Measurements from ENCODE around the gene ZDHHC9.

ZDHHC9 gene

GRCh38 chrX:129792586-129793291 is 50.9 kb downstream of the ZDHHC9 start:
- DNase-seq (ENCODE audit: insufficient read length) (no peak), FAIRE-seq (no peak)
- TF ChIP-seq POLR2AphosphoS5 (IDR thresholded peaks at IDR 0.05; ENCODE audit: low read depth, low read length) = no peak
- TF ChIP-seq POLR2A (IDR thresholded peaks at IDR 0.05; ENCODE audit: low read depth, low read length) = no peak
- TF ChIP-seq TAF1 (IDR thresholded peaks at IDR 0.05; ENCODE audit: borderline replicate concordance, low read depth, low read length) = no peak

- DNase-seq (ENCODE audit: insufficient read length) (no peak), FAIRE-seq (peak; percentile 67)
- no peak for TF ChIP-seq TAF1 (IDR thresholded peaks at IDR 0.05; ENCODE audit: borderline replicate concordance, low read depth, low read length)
- peak; percentile 38; the same call in 1 of the 2 replicates for TF ChIP-seq POLR2A (IDR thresholded peaks at IDR 0.05; ENCODE audit: low read depth, low read length)
Measured at GRCh38 chrX:129791961-129792570, 51.6 kb downstream of the ZDHHC9 start.

GRCh38 chrX:129791336-129791735 is 52.4 kb downstream of the ZDHHC9 start:
- FAIRE-seq = no peak
- no peak for TF ChIP-seq POLR2A (IDR thresholded peaks at IDR 0.05; ENCODE audit: low read depth, low read length)
- TF ChIP-seq TAF1 (IDR thresholded peaks at IDR 0.05; ENCODE audit: borderline replicate concordance, low read depth, low read length) = no peak
- no peak for TF ChIP-seq POLR2AphosphoS5 (IDR thresholded peaks at IDR 0.05; ENCODE audit: low read depth, low read length)
- no peak for DNase-seq (ENCODE audit: insufficient read length)

GRCh38 chrX:129790808-129791207 is 52.9 kb downstream of the ZDHHC9 start:
- FAIRE-seq = no peak
- TF ChIP-seq POLR2AphosphoS5 (IDR thresholded peaks at IDR 0.05; ENCODE audit: low read depth, low read length) (no peak), TAF1 (IDR thresholded peaks at IDR 0.05; ENCODE audit: borderline replicate concordance, low read depth, low read length) (no peak), POLR2A (IDR thresholded peaks at IDR 0.05; ENCODE audit: low read depth, low read length) (no peak)
- DNase-seq (ENCODE audit: insufficient read length) = no peak

GRCh38 chrX:129790146-129790545 is 53.5 kb downstream of the ZDHHC9 start:
- TF ChIP-seq TAF1 (IDR thresholded peaks at IDR 0.05; ENCODE audit: borderline replicate concordance, low read depth, low read length) = no peak
- no peak for TF ChIP-seq POLR2AphosphoS5 (IDR thresholded peaks at IDR 0.05; ENCODE audit: low read depth, low read length)
- TF ChIP-seq POLR2A (IDR thresholded peaks at IDR 0.05; ENCODE audit: low read depth, low read length) = no peak
- FAIRE-seq = no peak
- DNase-seq (ENCODE audit: insufficient read length) = no peak

GRCh38 chrX:129788527-129788926 is 55.2 kb downstream of the ZDHHC9 start:
- TF ChIP-seq TAF1 (IDR thresholded peaks at IDR 0.05; ENCODE audit: borderline replicate concordance, low read depth, low read length) = no peak
- no peak for TF ChIP-seq POLR2A (IDR thresholded peaks at IDR 0.05; ENCODE audit: low read depth, low read length)
- TF ChIP-seq POLR2AphosphoS5 (IDR thresholded peaks at IDR 0.05; ENCODE audit: low read depth, low read length) = no peak
- FAIRE-seq = no peak
- DNase-seq (ENCODE audit: insufficient read length) = no peak

- FAIRE-seq (peak; percentile 21), DNase-seq (ENCODE audit: insufficient read length) (no peak)
- no peak for TF ChIP-seq POLR2AphosphoS5 (IDR thresholded peaks at IDR 0.05; ENCODE audit: low read depth, low read length)
- no peak for TF ChIP-seq TAF1 (IDR thresholded peaks at IDR 0.05; ENCODE audit: borderline replicate concordance, low read depth, low read length)
Measured at GRCh38 chrX:129787336-129788055, 56.2 kb downstream of the ZDHHC9 start.

- peak; percentile 42 for DNase-seq (ENCODE audit: insufficient read length)
- peak; percentile 100 for FAIRE-seq
- TF ChIP-seq POLR2A (IDR thresholded peaks at IDR 0.05; ENCODE audit: low read depth, low read length) (no peak), TAF1 (IDR thresholded peaks at IDR 0.05; ENCODE audit: borderline replicate concordance, low read depth, low read length) (no peak), POLR2AphosphoS5 (IDR thresholded peaks at IDR 0.05; ENCODE audit: low read depth, low read length) (no peak)
Measured at GRCh38 chrX:129786210-129786651, 57.5 kb downstream of the ZDHHC9 start.

GRCh38 chrX:129785160-129785947 is 58.3 kb downstream of the ZDHHC9 start:
- FAIRE-seq (peak; percentile 65), DNase-seq (ENCODE audit: insufficient read length) (no peak)
- TF ChIP-seq TAF1 (IDR thresholded peaks at IDR 0.05; ENCODE audit: borderline replicate concordance, low read depth, low read length) (no peak), POLR2A (IDR thresholded peaks at IDR 0.05; ENCODE audit: low read depth, low read length) (no peak), POLR2AphosphoS5 (IDR thresholded peaks at IDR 0.05; ENCODE audit: low read depth, low read length) (peak; percentile 25; the same call in 1 of the 2 replicates)

- no peak for TF ChIP-seq TAF1 (IDR thresholded peaks at IDR 0.05; ENCODE audit: borderline replicate concordance, low read depth, low read length)
- no peak for TF ChIP-seq POLR2AphosphoS5 (IDR thresholded peaks at IDR 0.05; ENCODE audit: low read depth, low read length)
- no peak for TF ChIP-seq POLR2A (IDR thresholded peaks at IDR 0.05; ENCODE audit: low read depth, low read length)
- FAIRE-seq (peak; percentile 92), DNase-seq (ENCODE audit: insufficient read length) (no peak)
Measured at GRCh38 chrX:129784371-129784770, 59.3 kb downstream of the ZDHHC9 start.

- DNase-seq (ENCODE audit: insufficient read length) (no peak), FAIRE-seq (no peak)
- no peak for TF ChIP-seq POLR2A (IDR thresholded peaks at IDR 0.05; ENCODE audit: low read depth, low read length)
- no peak for TF ChIP-seq POLR2AphosphoS5 (IDR thresholded peaks at IDR 0.05; ENCODE audit: low read depth, low read length)
- TF ChIP-seq TAF1 (IDR thresholded peaks at IDR 0.05; ENCODE audit: borderline replicate concordance, low read depth, low read length) = no peak
Measured at GRCh38 chrX:129783291-129783713, 60.4 kb downstream of the ZDHHC9 start.

All from GM12892 (cell line).